Measurements from ENCODE around the gene CPNE1.

Gene CPNE1

GRCh38 chr20:35618263-35619131 lies 46.2 kb downstream of the CPNE1 start:
- Histone ChIP-seq H3K4me3 (replicated peaks; ENCODE audit: insufficient read depth, low read length) (no peak overlapping the region), H3K27ac (replicated peaks) (no peak overlapping the region), H3K27me3 (ENCODE audit: insufficient read depth, poor library complexity, severe bottlenecking) (no peaks in the 10 kb centered on the region)
- no peak for DNase-seq (ENCODE audit: low read depth in 1 of 2, low spot score in 1 of 2)
- TF ChIP-seq REST (IDR thresholded peaks at IDR 0.05; ENCODE audit: insufficient replicate concordance, low read depth) (no peak), CTCF (IDR thresholded peaks at IDR 0.05; ENCODE audit: insufficient read depth, low read length) (no peak), POLR2AphosphoS5 (IDR thresholded peaks at IDR 0.05; ENCODE audit: low read depth) (no peak), SPI1 (IDR thresholded peaks at IDR 0.05; ENCODE audit: borderline replicate concordance, low read depth) (no peak), GABPA (IDR thresholded peaks at IDR 0.05; ENCODE audit: low read depth) (no peak)

GRCh38 chr20:35617397-35618262 lies 47.1 kb downstream of the CPNE1 start:
- Histone ChIP-seq H3K27me3 (ENCODE audit: insufficient read depth, poor library complexity, severe bottlenecking) (no peaks in the 10 kb centered on the region), H3K4me3 (replicated peaks; ENCODE audit: insufficient read depth, low read length) (peak overlapping the region; percentile 39), H3K27ac (replicated peaks) (no peak overlapping the region)
- no peak for TF ChIP-seq CTCF (IDR thresholded peaks at IDR 0.05; ENCODE audit: insufficient read depth, low read length)
- no peak for TF ChIP-seq POLR2AphosphoS5 (IDR thresholded peaks at IDR 0.05; ENCODE audit: low read depth)
- TF ChIP-seq GABPA (IDR thresholded peaks at IDR 0.05; ENCODE audit: low read depth) = no peak
- no peak for TF ChIP-seq SPI1 (IDR thresholded peaks at IDR 0.05; ENCODE audit: borderline replicate concordance, low read depth)
- no peak for TF ChIP-seq REST (IDR thresholded peaks at IDR 0.05; ENCODE audit: insufficient replicate concordance, low read depth)
- peak; percentile 54 to 62 for DNase-seq (ENCODE audit: low read depth in 1 of 2, low spot score in 1 of 2)

GRCh38 chr20:35616465-35617396 lies 48.0 kb downstream of the CPNE1 start:
- peak overlapping the region; percentile 81 for H3K27ac ChIP-seq (replicated peaks)
- peak; percentile 57 to 74 for DNase-seq (ENCODE audit: low read depth in 1 of 2, low spot score in 1 of 2)
- H3K27me3 ChIP-seq (ENCODE audit: insufficient read depth, poor library complexity, severe bottlenecking) = no peaks in the 10 kb centered on the region
- H3K4me3 ChIP-seq (replicated peaks; ENCODE audit: insufficient read depth, low read length) = peak overlapping the region; percentile 39
- TF ChIP-seq POLR2AphosphoS5 (IDR thresholded peaks at IDR 0.05; ENCODE audit: low read depth) (no peak; the same call in 1 of the 2 replicates), REST (IDR thresholded peaks at IDR 0.05; ENCODE audit: insufficient replicate concordance, low read depth) (no peak), SPI1 (IDR thresholded peaks at IDR 0.05; ENCODE audit: borderline replicate concordance, low read depth) (no peak), CTCF (IDR thresholded peaks at IDR 0.05; ENCODE audit: insufficient read depth, low read length) (no peak), GABPA (IDR thresholded peaks at IDR 0.05; ENCODE audit: low read depth) (no peak)

Measured in HL-60 (cell line).